Pancreas (tissue), 10 donors: Measurements from ENCODE around the gene MAPT. TPM values are rescaled to one million over a fixed set of nuclear protein-coding genes. Genes with fewer than 3 reads are reported as not detected.
A peak's percentile ranks its signal among the peaks of the same experiment; 100 is the strongest.

Source experiments
- ATAC-seq, 4 donors: fragments of 200-7000 bp; cut with Tn5 transposase; one replicate each; pipeline versions ENCODE4 v1.8.0 to v1.9.1; 2020; ENCODE audit warnings: mild to moderate bottlenecking in 4 of 4, moderate library complexity in 4 of 4
- DNase-seq, 6 donors: peaks; one replicate each; pipeline ENCODE4 v3.0.0-alpha.2; 2020
- FAIRE-seq: peaks from 2 replicates; lab custom pipeline; 2012; peaks lifted over from hg19 to GRCh38; lab: Jason Lieb, UNC
- H3K27ac ChIP-seq, 4 donors: fragments of 200-600 bp; sonication (generic); 1 replicate in 3 of 4; 2 replicates in 1 of 4; pipeline versions ENCODE4 v1.5.0 to v1.8.0; 2020
- H3K27me3 ChIP-seq, 4 donors: fragments of 200-600 bp; one replicate each; pipeline ENCODE4 v1.8.0; 2021
- H3K36me3 ChIP-seq, 3 donors: fragments of 200-600 bp; sonication (generic) in 1 of 3; one replicate each; pipeline versions ENCODE4 v1.5.0 to v1.8.0; 2020 to 2021
- H3K4me1 ChIP-seq, 3 donors: fragments of 200-600 bp; one replicate each; pipeline ENCODE4 v1.8.0; 2021
- H3K4me3 ChIP-seq, 4 donors: fragments of 200-600 bp; sonication (generic) in 2 of 4; one replicate each; pipeline versions ENCODE4 v1.5.0 to v1.8.0; 2020 to 2021
- H3K9me3 ChIP-seq, 4 donors: fragments of 200-600 bp; one replicate each; pipeline ENCODE4 v1.8.0; 2021
- CTCF ChIP-seq, 4 donors: fragments of 200-600 bp; sonication (generic) in 3 of 4; IDR thresholded peaks; one replicate each; pipeline versions ENCODE4 v1.5.0 to v1.8.0; 2021; ENCODE audit warnings: antibody characterized with exemption in 4 of 4
- WGBS, 2 donors: extraction: QIAGEN DNeasy Blood & Tissue Kit; methylation state at CpG; one replicate each; pipeline ENCODE4 v1.1.7; 2013; 5-methylcytosine and 5-hydroxymethylcytosine counted together
- intact Hi-C, 3 donors: fragments of 100-400 bp; cut with DNase I; formaldehyde crosslinking; loops; one replicate each; pipeline versions ENCODE4 v1.11.1 to v1.14.2; 2022
- polyA plus RNA-seq, 2 donors: library from polyadenylated mRNA; stranded (reverse); fragments of 200-250 nt; gene quantifications; one replicate each; pipeline ENCODE4 v1.2.3, GENCODE V29; 2013
- total RNA-seq, 6 donors: library from RNA; stranded (reverse); fragmentation: NEBNext Ultra II Directional in 4 of 6; extraction: Animal tissue kit (Norgen Biotek cat#: 25700) in 4 of 6; gene quantifications; one replicate each; pipeline versions ENCODE4 v1.2.1 to v1.2.4, GENCODE V29; 2021 to 2023
- donor health status: healthy with polysubstance abuse.
- donor health status: DM: no; HTN: no; CAD: no; lungs with moderate emphysema.
- donor health status: DM: no; HTN: no; CAD: no.
- donor health status: control.
- donor health status: control.
- donor health status: Bipolar disorder and iron deficiency.
- donor health status: DM: yes; HTN: yes; CAD: no.
- donor health status: DM: no; HTN: no; CAD: no.
- donor health status: DM: no; HTN: no; CAD: no.
- donor health status: DM: yes; HTN: yes; CAD: no.

MAPT gene
- total RNA-seq = 1 to 10 TPM; 1.1 to 2.8 (median 1.7) TPM
- polyA plus RNA-seq = 1 to 10 TPM; 1.1 to 3.2 TPM

DNA sequence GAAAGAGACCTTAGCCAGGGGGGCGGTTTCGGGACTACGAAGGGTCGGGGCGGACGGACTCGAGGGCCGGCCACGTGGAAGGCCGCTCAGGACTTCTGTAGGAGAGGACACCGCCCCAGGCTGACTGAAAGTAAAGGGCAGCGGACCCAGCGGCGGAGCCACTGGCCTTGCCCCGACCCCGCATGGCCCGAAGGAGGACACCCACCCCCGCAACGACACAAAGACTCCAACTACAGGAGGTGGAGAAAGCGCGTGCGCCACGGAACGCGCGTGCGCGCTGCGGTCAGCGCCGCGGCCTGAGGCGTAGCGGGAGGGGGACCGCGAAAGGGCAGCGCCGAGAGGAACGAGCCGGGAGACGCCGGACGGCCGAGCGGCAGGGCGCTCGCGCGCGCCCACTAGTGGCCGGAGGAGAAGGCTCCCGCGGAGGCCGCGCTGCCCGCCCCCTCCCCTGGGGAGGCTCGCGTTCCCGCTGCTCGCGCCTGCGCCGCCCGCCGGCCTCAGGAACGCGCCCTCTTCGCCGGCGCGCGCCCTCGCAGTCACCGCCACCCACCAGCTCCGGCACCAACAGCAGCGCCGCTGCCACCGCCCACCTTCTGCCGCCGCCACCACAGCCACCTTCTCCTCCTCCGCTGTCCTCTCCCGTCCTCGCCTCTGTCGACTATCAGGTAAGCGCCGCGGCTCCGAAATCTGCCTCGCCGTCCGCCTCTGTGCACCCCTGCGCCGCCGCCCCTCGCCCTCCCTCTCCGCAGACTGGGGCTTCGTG is at the start of gene MAPT:
Gene MAPT, plus strand, starts transcription at position 533 of the 763 bp plus-strand sequence. CDS start 67,784 bp downstream, outside the sequence.
- H3K9me3 ChIP-seq = no peaks in the 10 kb centered on the region
- no peaks in the 10 kb centered on the region for H3K4me1 ChIP-seq
- H3K27me3 ChIP-seq = peaks cover 0 to 21% (median 8%) of the 10 kb centered on the region in 4 donors
- H3K4me3 ChIP-seq = peak within 1 kb of the TSS; percentile 34 to 81 (median 53)
- peak; percentile 91 to 99 (median 96) for TF ChIP-seq CTCF (IDR thresholded peaks at IDR 0.05)
- ATAC-seq = peak; percentile 96 to 98 (median 97)
- intact Hi-C loops = no loop called here
- peak; percentile 88 to 98 (median 94) for DNase-seq
- no peaks in the 10 kb centered on the region for H3K36me3 ChIP-seq
- 1 to 2% methylated on average over 62 to 97 of the region's 97 CpGs for WGBS, 2 donors
- peak within 1 kb of the TSS in 1 of 4 donors; percentile 27 for H3K27ac ChIP-seq
- FAIRE-seq = no peak

- no peak for ATAC-seq
- intact Hi-C loops = no loop called here
- FAIRE-seq = no peak
- Histone ChIP-seq H3K4me3 (no peak within 1 kb of the TSS), H3K9me3 (no peaks in the 10 kb centered on the region), H3K36me3 (no peaks in the 10 kb centered on the region), H3K4me1 (no peaks in the 10 kb centered on the region), H3K27me3 (no peaks in the 10 kb centered on the region), H3K27ac (no peak within 1 kb of the TSS)
- DNase-seq = peak in 2 of 6 donors; percentile 56 to 65
- no peak for TF ChIP-seq CTCF (IDR thresholded peaks at IDR 0.05)
- WGBS, 2 donors = 71 to 76% methylated on average over 22 to 25 of the region's 25 CpGs
Observed at GRCh38 chr17:45844695-45845375, 49.5 kb upstream of the MAPT start, which contains the start of gene SPPL2C. TSS of gene SPPL2C (plus strand) at chr17:45844881. CDS start at chr17:45844907, 26 bp downstream.

- no peak for ATAC-seq
- TF ChIP-seq CTCF (IDR thresholded peaks at IDR 0.05) = no peak
- no peaks in the 10 kb centered on the region for H3K4me1 ChIP-seq
- no peak for FAIRE-seq
- H3K4me3 ChIP-seq = no peak overlapping the region
- H3K9me3 ChIP-seq = no peaks in the 10 kb centered on the region
- WGBS, 2 donors = 77 to 87% methylated on average over 35 of the region's 35 CpGs
- no peaks in the 10 kb centered on the region for H3K27me3 ChIP-seq
- peak in 1 of 6 donors; percentile 47 for DNase-seq
- intact Hi-C loops = no loop called here
- H3K27ac ChIP-seq = no peak overlapping the region
- H3K36me3 ChIP-seq = no peaks in the 10 kb centered on the region
Observed at GRCh38 chr17:45845376-45846185, 48.8 kb upstream of the MAPT start.

- Histone ChIP-seq H3K9me3 (no peaks in the 10 kb centered on the region), H3K4me1 (no peaks in the 10 kb centered on the region), H3K36me3 (no peaks in the 10 kb centered on the region), H3K27me3 (no peaks in the 10 kb centered on the region), H3K4me3 (no peak overlapping the region), H3K27ac (no peak overlapping the region)
- no peak for ATAC-seq
- peak in 1 of 6 donors; percentile 35 for DNase-seq
- FAIRE-seq = no peak
- no peak for TF ChIP-seq CTCF (IDR thresholded peaks at IDR 0.05)
- WGBS, 2 donors = 76 to 82% methylated on average over 10 of the region's 10 CpGs
- intact Hi-C loops = no loop called here
Observed at GRCh38 chr17:45846223-45846622, 48.1 kb upstream of the MAPT start.
